ENCODE data around the gene HSD17B8.

The HSD17B8 gene

GRCh38 chr6:33163540-33163939 lies 40.9 kb upstream of the HSD17B8 start:
- no peak overlapping the region for H3K27ac ChIP-seq (ENCODE audit: insufficient read depth in 1 of 2, low read depth in 1 of 2, low read length in 2 of 2, poor library complexity in 1 of 2, severe bottlenecking in 2 of 2)
- no peaks in the 10 kb centered on the region for H3K36me3 ChIP-seq (ENCODE audit: control insufficient read depth in 4 of 4, insufficient read depth in 4 of 4, low read length in 3 of 4)
- H3K4me3 ChIP-seq (ENCODE audit: control insufficient read depth in 1 of 7, extremely low read depth in 1 of 7, insufficient read depth in 4 of 7, low read depth in 2 of 7, low read length in 6 of 7) = no peak overlapping the region
- H3K4me1 ChIP-seq (ENCODE audit: control extremely low read depth in 1 of 4, control insufficient read depth in 4 of 4, insufficient read depth in 4 of 4, low read length in 3 of 4) = peaks cover 0 to 20% (median 14%) of the 10 kb centered on the region in 4 experiments
- WGBS (ENCODE audit: insufficient coverage) = 93% methylated on average over 9 of the region's 10 CpGs
- no peak for DNase-seq
- POLR2A ChIA-PET = no interaction called here
- peaks cover 0 to 5% (median 0%) of the 10 kb centered on the region in 5 experiments for H3K27me3 ChIP-seq (replicated peaks in 2 of 5; ENCODE audit: control insufficient read depth in 4 of 5, insufficient read depth in 5 of 5, low read length in 4 of 5)
- no peaks in the 10 kb centered on the region for H3K9me3 ChIP-seq (ENCODE audit: control extremely low read depth in 1 of 5, control insufficient read depth in 4 of 5, insufficient read depth in 2 of 5, low read depth in 1 of 5, low read length in 4 of 5)
- CTCF ChIA-PET = interaction anchor here (0.9 to 7.0 kb wide), 3 partner anchors 11 to 43 kb away, joined by 3 to 62 read pairs (median 4); no protein-coding TSS in a partner anchor

GRCh38 chr6:33164176-33164575 lies 40.3 kb upstream of the HSD17B8 start:
- H3K27ac ChIP-seq (ENCODE audit: insufficient read depth in 1 of 2, low read depth in 1 of 2, low read length in 2 of 2, poor library complexity in 1 of 2, severe bottlenecking in 2 of 2) = no peak overlapping the region
- peaks cover 0 to 20% (median 14%) of the 10 kb centered on the region in 4 experiments for H3K4me1 ChIP-seq (ENCODE audit: control extremely low read depth in 1 of 4, control insufficient read depth in 4 of 4, insufficient read depth in 4 of 4, low read length in 3 of 4)
- H3K27me3 ChIP-seq (replicated peaks in 2 of 5; ENCODE audit: control insufficient read depth in 4 of 5, insufficient read depth in 5 of 5, low read length in 4 of 5) = peaks cover 0 to 5% (median 0%) of the 10 kb centered on the region in 5 experiments
- POLR2A ChIA-PET = interaction anchor here (0.8 kb wide), 1 partner anchor 14 kb away, joined by 3 read pairs; no protein-coding TSS in a partner anchor
- no peak overlapping the region for H3K4me3 ChIP-seq (ENCODE audit: control insufficient read depth in 1 of 7, extremely low read depth in 1 of 7, insufficient read depth in 4 of 7, low read depth in 2 of 7, low read length in 6 of 7)
- no peak for DNase-seq
- no peaks in the 10 kb centered on the region for H3K9me3 ChIP-seq (ENCODE audit: control extremely low read depth in 1 of 5, control insufficient read depth in 4 of 5, insufficient read depth in 2 of 5, low read depth in 1 of 5, low read length in 4 of 5)
- 71% methylated on average over 4 of the region's 10 CpGs for WGBS (ENCODE audit: insufficient coverage)
- no peaks in the 10 kb centered on the region for H3K36me3 ChIP-seq (ENCODE audit: control insufficient read depth in 4 of 4, insufficient read depth in 4 of 4, low read length in 3 of 4)
- CTCF ChIA-PET = interaction anchor here (0.9 to 7.0 kb wide), 5 partner anchors 10 to 52 kb away, joined by 3 to 62 read pairs (median 4); no protein-coding TSS in a partner anchor

- POLR2A ChIA-PET = interaction anchor here (0.8 kb wide), 1 partner anchor 15 kb away, joined by 3 read pairs; no protein-coding TSS in a partner anchor
- WGBS (ENCODE audit: insufficient coverage) = 88% methylated on average over 6 of the region's 14 CpGs
- H3K27me3 ChIP-seq (replicated peaks in 2 of 5; ENCODE audit: control insufficient read depth in 4 of 5, insufficient read depth in 5 of 5, low read length in 4 of 5) = peaks cover 0 to 5% (median 0%) of the 10 kb centered on the region in 5 experiments
- H3K27ac ChIP-seq (ENCODE audit: insufficient read depth in 1 of 2, low read depth in 1 of 2, low read length in 2 of 2, poor library complexity in 1 of 2, severe bottlenecking in 2 of 2) = no peak overlapping the region
- CTCF ChIA-PET = interaction anchor here (0.9 to 7.0 kb wide), 4 partner anchors 10 to 53 kb away, joined by 3 to 62 read pairs (median 4); no protein-coding TSS in a partner anchor
- H3K4me1 ChIP-seq (ENCODE audit: control extremely low read depth in 1 of 4, control insufficient read depth in 4 of 4, insufficient read depth in 4 of 4, low read length in 3 of 4) = peaks cover 0 to 20% (median 14%) of the 10 kb centered on the region in 4 experiments
- H3K4me3 ChIP-seq (ENCODE audit: control insufficient read depth in 1 of 7, extremely low read depth in 1 of 7, insufficient read depth in 4 of 7, low read depth in 2 of 7, low read length in 6 of 7) = no peak overlapping the region
- no peaks in the 10 kb centered on the region for H3K36me3 ChIP-seq (ENCODE audit: control insufficient read depth in 4 of 4, insufficient read depth in 4 of 4, low read length in 3 of 4)
- no peak for DNase-seq
- no peaks in the 10 kb centered on the region for H3K9me3 ChIP-seq (ENCODE audit: control extremely low read depth in 1 of 5, control insufficient read depth in 4 of 5, insufficient read depth in 2 of 5, low read depth in 1 of 5, low read length in 4 of 5)
Observed at GRCh38 chr6:33164665-33165373, 39.6 kb upstream of the HSD17B8 start.

GRCh38 chr6:33165581-33166258 lies 38.7 kb upstream of the HSD17B8 start:
- CTCF ChIA-PET = interaction anchor here (7.0 kb wide), 1 partner anchor 9 kb away, joined by 62 read pairs; no protein-coding TSS in a partner anchor
- 98% methylated on average over 15 of the region's 17 CpGs for WGBS (ENCODE audit: insufficient coverage)

GRCh38 chr6:33166363-33166762 lies 38.1 kb upstream of the HSD17B8 start:
- Histone ChIP-seq H3K4me1 (ENCODE audit: control extremely low read depth in 1 of 4, control insufficient read depth in 4 of 4, insufficient read depth in 4 of 4, low read length in 3 of 4) (peaks cover 0 to 10% (median 5%) of the 10 kb centered on the region in 4 experiments), H3K27me3 (replicated peaks in 2 of 5; ENCODE audit: control insufficient read depth in 4 of 5, insufficient read depth in 5 of 5, low read length in 4 of 5) (peaks cover 0 to 5% (median 0%) of the 10 kb centered on the region in 5 experiments)
- 88% methylated on average over 3 of the region's 6 CpGs for WGBS (ENCODE audit: insufficient coverage)

More at GRCh38 chr6:33165581-33166258, 38.7 kb upstream of the HSD17B8 start:
- POLR2A ChIA-PET = no interaction called here
- H3K36me3 ChIP-seq (ENCODE audit: control insufficient read depth in 4 of 4, insufficient read depth in 4 of 4, low read length in 3 of 4) = no peaks in the 10 kb centered on the region
- H3K9me3 ChIP-seq (ENCODE audit: control extremely low read depth in 1 of 5, control insufficient read depth in 4 of 5, insufficient read depth in 2 of 5, low read depth in 1 of 5, low read length in 4 of 5) = no peaks in the 10 kb centered on the region
- H3K4me3 ChIP-seq (ENCODE audit: control insufficient read depth in 1 of 7, extremely low read depth in 1 of 7, insufficient read depth in 4 of 7, low read depth in 2 of 7, low read length in 6 of 7) = no peak overlapping the region
- H3K27ac ChIP-seq (ENCODE audit: insufficient read depth in 1 of 2, low read depth in 1 of 2, low read length in 2 of 2, poor library complexity in 1 of 2, severe bottlenecking in 2 of 2) = no peak overlapping the region
- no peak for DNase-seq
- H3K27me3 ChIP-seq (replicated peaks in 2 of 5; ENCODE audit: control insufficient read depth in 4 of 5, insufficient read depth in 5 of 5, low read length in 4 of 5) = peaks cover 0 to 5% (median 0%) of the 10 kb centered on the region in 5 experiments
- peaks cover 0 to 16% (median 10%) of the 10 kb centered on the region in 4 experiments for H3K4me1 ChIP-seq (ENCODE audit: control extremely low read depth in 1 of 4, control insufficient read depth in 4 of 4, insufficient read depth in 4 of 4, low read length in 3 of 4)

GRCh38 chr6:33166811-33167210 lies 37.6 kb upstream of the HSD17B8 start:
- ChIA-PET POLR2A (no interaction called here), CTCF (interaction anchor here (1.0 kb wide), 1 partner anchor 103 kb away, joined by 3 read pairs; no protein-coding TSS in a partner anchor)
- no peak overlapping the region for H3K27ac ChIP-seq (ENCODE audit: insufficient read depth in 1 of 2, low read depth in 1 of 2, low read length in 2 of 2, poor library complexity in 1 of 2, severe bottlenecking in 2 of 2)
- no peak overlapping the region for H3K4me3 ChIP-seq (ENCODE audit: control insufficient read depth in 1 of 7, extremely low read depth in 1 of 7, insufficient read depth in 4 of 7, low read depth in 2 of 7, low read length in 6 of 7)
- DNase-seq = no peak
- H3K27me3 ChIP-seq (replicated peaks in 2 of 5; ENCODE audit: control insufficient read depth in 4 of 5, insufficient read depth in 5 of 5, low read length in 4 of 5) = peaks cover 0 to 5% (median 0%) of the 10 kb centered on the region in 5 experiments
- H3K36me3 ChIP-seq (ENCODE audit: control insufficient read depth in 4 of 4, insufficient read depth in 4 of 4, low read length in 3 of 4) = no peaks in the 10 kb centered on the region
- WGBS (ENCODE audit: insufficient coverage) = 93% methylated on average over 5 of the region's 7 CpGs
- peaks cover 0 to 7% (median 3%) of the 10 kb centered on the region in 4 experiments for H3K4me1 ChIP-seq (ENCODE audit: control extremely low read depth in 1 of 4, control insufficient read depth in 4 of 4, insufficient read depth in 4 of 4, low read length in 3 of 4)
- H3K9me3 ChIP-seq (ENCODE audit: control extremely low read depth in 1 of 5, control insufficient read depth in 4 of 5, insufficient read depth in 2 of 5, low read depth in 1 of 5, low read length in 4 of 5) = no peaks in the 10 kb centered on the region

More at GRCh38 chr6:33166363-33166762, 38.1 kb upstream of the HSD17B8 start:
- H3K27ac ChIP-seq (ENCODE audit: insufficient read depth in 1 of 2, low read depth in 1 of 2, low read length in 2 of 2, poor library complexity in 1 of 2, severe bottlenecking in 2 of 2) = no peak overlapping the region
- no peak for DNase-seq
- no peaks in the 10 kb centered on the region for H3K9me3 ChIP-seq (ENCODE audit: control extremely low read depth in 1 of 5, control insufficient read depth in 4 of 5, insufficient read depth in 2 of 5, low read depth in 1 of 5, low read length in 4 of 5)
- no peak overlapping the region for H3K4me3 ChIP-seq (ENCODE audit: control insufficient read depth in 1 of 7, extremely low read depth in 1 of 7, insufficient read depth in 4 of 7, low read depth in 2 of 7, low read length in 6 of 7)
- ChIA-PET POLR2A (no interaction called here), CTCF (no interaction called here)
- no peaks in the 10 kb centered on the region for H3K36me3 ChIP-seq (ENCODE audit: control insufficient read depth in 4 of 4, insufficient read depth in 4 of 4, low read length in 3 of 4)
